ENCODE data around the gene TMEM253. TPM values are rescaled to one million over a fixed set of nuclear protein-coding genes. Genes with fewer than 3 reads are reported as not detected.

Gene TMEM253
- polyA plus RNA-seq, 1 of the 3 experiments (the other 2 are of a cell fraction), result 0.82 TPM

DNA sequence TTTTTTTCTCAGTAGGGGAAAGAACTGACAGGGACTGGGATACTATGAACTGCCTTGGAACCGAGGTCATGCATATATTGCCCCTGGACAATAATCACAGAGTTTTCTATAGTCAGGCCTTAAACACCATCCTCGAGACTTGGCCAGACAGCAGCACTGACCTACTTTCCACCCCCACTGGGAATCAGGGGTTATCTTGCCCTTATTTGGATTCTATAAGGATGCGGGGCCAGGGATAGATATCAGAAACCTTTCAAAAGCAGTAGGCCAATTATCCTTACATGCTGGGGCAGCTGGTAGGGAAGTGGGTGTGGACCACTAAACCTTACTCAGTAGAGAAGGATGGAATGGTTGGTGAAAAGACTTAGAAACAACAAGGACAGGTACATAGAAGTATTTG is 4.4 kb upstream of the TMEM253 start:
- H3K27ac ChIP-seq (ENCODE audit: low read depth in 2 of 2, low read length in 1 of 2), result peak overlapping the region; percentile 44 to 89; a peak in 3 of 4 replicates
- no peaks in the 10 kb centered on the region for H3K9me3 ChIP-seq
- H3F3A ChIP-seq (replicated peaks; ENCODE audit: insufficient read depth), result peaks cover 38% of the 10 kb centered on the region
- H3K79me2 ChIP-seq (ENCODE audit: insufficient read depth), result no peaks in the 10 kb centered on the region
- TF ChIP-seq RXRA (IDR thresholded peaks at IDR 0.05; ENCODE audit: borderline replicate concordance, low read depth) (no peak), FOXJ3 (CRISPR knock-in tag; IDR thresholded peaks at IDR 0.05) (no peak), SMC3 (IDR thresholded peaks at IDR 0.05; ENCODE audit: low read depth, low read length) (no peak), JUND (IDR thresholded peaks at IDR 0.05) (no peak), RCOR1 (IDR thresholded peaks at IDR 0.05; ENCODE audit: low read length) (no peak), SIN3A (IDR thresholded peaks at IDR 0.05; ENCODE audit: borderline replicate concordance, low read depth, low read length) (no peak), EZH2phosphoT487 (IDR thresholded peaks at IDR 0.05; ENCODE audit: borderline replicate concordance, low read depth) (no peak), TCF12 (IDR thresholded peaks at IDR 0.05) (no peak), FOSL2 (IDR thresholded peaks at IDR 0.05; ENCODE audit: borderline replicate concordance, low read depth) (no peak), NFIC (IDR thresholded peaks at IDR 0.05; ENCODE audit: borderline replicate concordance) (no peak), GABPA (IDR thresholded peaks at IDR 0.05; ENCODE audit: low read depth) (no peak), YY1 (IDR thresholded peaks at IDR 0.05; ENCODE audit: low read depth) (no peak), RAD21 (IDR thresholded peaks at IDR 0.05; ENCODE audit: low read length) (no peak)
- TF ChIP-seq, protein P1, sequence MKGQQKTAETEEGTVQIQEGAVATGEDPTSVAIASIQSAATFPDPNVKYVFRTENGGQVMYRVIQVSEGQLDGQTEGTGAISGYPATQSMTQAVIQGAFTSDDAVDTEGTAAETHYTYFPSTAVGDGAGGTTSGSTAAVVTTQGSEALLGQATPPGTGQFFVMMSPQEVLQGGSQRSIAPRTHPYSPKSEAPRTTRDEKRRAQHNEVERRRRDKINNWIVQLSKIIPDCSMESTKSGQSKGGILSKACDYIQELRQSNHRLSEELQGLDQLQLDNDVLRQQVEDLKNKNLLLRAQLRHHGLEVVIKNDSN (IDR thresholded peaks at IDR 0.05; ENCODE audit: borderline replicate concordance, low read depth), result no peak
- TF ChIP-seq, protein P2, sequence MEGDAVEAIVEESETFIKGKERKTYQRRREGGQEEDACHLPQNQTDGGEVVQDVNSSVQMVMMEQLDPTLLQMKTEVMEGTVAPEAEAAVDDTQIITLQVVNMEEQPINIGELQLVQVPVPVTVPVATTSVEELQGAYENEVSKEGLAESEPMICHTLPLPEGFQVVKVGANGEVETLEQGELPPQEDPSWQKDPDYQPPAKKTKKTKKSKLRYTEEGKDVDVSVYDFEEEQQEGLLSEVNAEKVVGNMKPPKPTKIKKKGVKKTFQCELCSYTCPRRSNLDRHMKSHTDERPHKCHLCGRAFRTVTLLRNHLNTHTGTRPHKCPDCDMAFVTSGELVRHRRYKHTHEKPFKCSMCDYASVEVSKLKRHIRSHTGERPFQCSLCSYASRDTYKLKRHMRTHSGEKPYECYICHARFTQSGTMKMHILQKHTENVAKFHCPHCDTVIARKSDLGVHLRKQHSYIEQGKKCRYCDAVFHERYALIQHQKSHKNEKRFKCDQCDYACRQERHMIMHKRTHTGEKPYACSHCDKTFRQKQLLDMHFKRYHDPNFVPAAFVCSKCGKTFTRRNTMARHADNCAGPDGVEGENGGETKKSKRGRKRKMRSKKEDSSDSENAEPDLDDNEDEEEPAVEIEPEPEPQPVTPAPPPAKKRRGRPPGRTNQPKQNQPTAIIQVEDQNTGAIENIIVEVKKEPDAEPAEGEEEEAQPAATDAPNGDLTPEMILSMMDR (IDR thresholded peaks at IDR 0.05), result no peak
- TF ChIP-seq, protein P3, sequence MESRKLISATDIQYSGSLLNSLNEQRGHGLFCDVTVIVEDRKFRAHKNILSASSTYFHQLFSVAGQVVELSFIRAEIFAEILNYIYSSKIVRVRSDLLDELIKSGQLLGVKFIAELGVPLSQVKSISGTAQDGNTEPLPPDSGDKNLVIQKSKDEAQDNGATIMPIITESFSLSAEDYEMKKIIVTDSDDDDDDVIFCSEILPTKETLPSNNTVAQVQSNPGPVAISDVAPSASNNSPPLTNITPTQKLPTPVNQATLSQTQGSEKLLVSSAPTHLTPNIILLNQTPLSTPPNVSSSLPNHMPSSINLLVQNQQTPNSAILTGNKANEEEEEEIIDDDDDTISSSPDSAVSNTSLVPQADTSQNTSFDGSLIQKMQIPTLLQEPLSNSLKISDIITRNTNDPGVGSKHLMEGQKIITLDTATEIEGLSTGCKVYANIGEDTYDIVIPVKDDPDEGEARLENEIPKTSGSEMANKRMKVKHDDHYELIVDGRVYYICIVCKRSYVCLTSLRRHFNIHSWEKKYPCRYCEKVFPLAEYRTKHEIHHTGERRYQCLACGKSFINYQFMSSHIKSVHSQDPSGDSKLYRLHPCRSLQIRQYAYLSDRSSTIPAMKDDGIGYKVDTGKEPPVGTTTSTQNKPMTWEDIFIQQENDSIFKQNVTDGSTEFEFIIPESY (IDR thresholded peaks at IDR 0.05; ENCODE audit: borderline replicate concordance, low read depth), result no peak
- TF ChIP-seq, protein P4, sequence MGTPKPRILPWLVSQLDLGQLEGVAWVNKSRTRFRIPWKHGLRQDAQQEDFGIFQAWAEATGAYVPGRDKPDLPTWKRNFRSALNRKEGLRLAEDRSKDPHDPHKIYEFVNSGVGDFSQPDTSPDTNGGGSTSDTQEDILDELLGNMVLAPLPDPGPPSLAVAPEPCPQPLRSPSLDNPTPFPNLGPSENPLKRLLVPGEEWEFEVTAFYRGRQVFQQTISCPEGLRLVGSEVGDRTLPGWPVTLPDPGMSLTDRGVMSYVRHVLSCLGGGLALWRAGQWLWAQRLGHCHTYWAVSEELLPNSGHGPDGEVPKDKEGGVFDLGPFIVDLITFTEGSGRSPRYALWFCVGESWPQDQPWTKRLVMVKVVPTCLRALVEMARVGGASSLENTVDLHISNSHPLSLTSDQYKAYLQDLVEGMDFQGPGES (IDR thresholded peaks at IDR 0.05; ENCODE audit: low read depth, low read length), result no peak
- peaks cover 3 to 18% of the 10 kb centered on the region in 2 experiments for H3K36me3 ChIP-seq (replicated peaks in 1 of 2; ENCODE audit: control insufficient read depth in 1 of 2, insufficient read depth in 2 of 2, low read length in 1 of 2)
- peak overlapping the region; percentile 59; the same call in 1 of the 2 replicates for H3K4me2 ChIP-seq
- H3K4me1 ChIP-seq (ENCODE audit: control insufficient read depth in 1 of 2, insufficient read depth in 2 of 2, low read depth in 1 of 2, low read length in 1 of 2), result peaks cover 28 to 31% of the 10 kb centered on the region in 2 experiments
- ChIA-PET POLR2A (interaction anchor here (1.1 to 3.9 kb wide), 5 partner anchors 8 to 82 kb away, joined by 3 to 19 read pairs (median 4); partner anchors contain the start of gene ARHGEF40), CTCF (interaction anchor here (1.2 to 20.5 kb wide), 5 partner anchors 10 to 80 kb away, joined by 4 to 555 read pairs (median 283); partner anchors contain the start of genes ARHGEF40, NDRG2 and TMEM253)
- H3K9ac ChIP-seq, result no peak overlapping the region
- WGBS (ENCODE audit: low lambda C conversion rate), result 79% methylated on average over 3 of the region's 3 CpGs
- no peaks in the 10 kb centered on the region for H3K27me3 ChIP-seq (ENCODE audit: insufficient read depth)
- peak; percentile 8 for DNase-seq
- H2AFZ ChIP-seq (ENCODE audit: low read depth), result no peak overlapping the region
- H3K4me3 ChIP-seq (ENCODE audit: low read depth in 2 of 2, low read length in 1 of 2), result no peak overlapping the region
- no peaks in the 10 kb centered on the region for H3K9me2 ChIP-seq
- peaks cover 14% of the 10 kb centered on the region; the same call in 1 of the 2 replicates for H4K20me1 ChIP-seq (ENCODE audit: insufficient read depth)
